B cell (primary cell): ENCODE data around the gene YIPF4. TPM values are rescaled to one million over a fixed set of nuclear protein-coding genes. Genes with fewer than 3 reads are reported as not detected.

Experiments
- ATAC-seq: fragments of 200-7000 bp; cut with Tn5 transposase; one replicate; pipeline ENCODE4 v1.10.0; 2021; ENCODE audit warnings: low read depth, mild to moderate bottlenecking, moderate number of reproducible peaks, moderate library complexity
- CTCF ChIA-PET: fragments of 350-600 bp; sonication (Branson Sonifier 250); formaldehyde crosslinking; loops from one replicate; lab custom pipeline; 2021; ENCODE audit warnings: antibody characterized with exemption, inconsistent platforms; lab: Charles Lee
- POLR2A ChIA-PET: fragments of 350-600 bp; sonication (Branson Sonifier 250); formaldehyde crosslinking; loops from one replicate; lab custom pipeline; 2021; ENCODE audit warnings: antibody characterized with exemption; lab: Charles Lee
- DNase-seq: peaks from one replicate; pipeline ENCODE4 v3.0.0; 2013
- H2AFZ ChIP-seq: 2 replicates; pipeline ENCODE4 v1.6.1; 2012; ENCODE audit warnings: mild to moderate bottlenecking, low read depth, low read length; ENCODE audit not compliant: insufficient read depth, poor library complexity, severe bottlenecking
- H3K27ac ChIP-seq, 2 donors: 1 replicate in 1 of 2; 2 replicates in 1 of 2; pipeline ENCODE4 v1.5.1; 2012 to 2013; ENCODE audit warnings: low read length in 2 of 2, mild to moderate bottlenecking in 2 of 2, moderate library complexity in 1 of 2
- H3K27me3 ChIP-seq, 4 experiments: fragments of 200-600 bp in 1 of 4; sonication (generic) in 1 of 4; replicated peaks in 1 of 4; 1 replicate in 2 of 4; 2 replicates in 2 of 4; pipeline versions ENCODE4 v1.6.1 to v1.7.0; 2013 to 2016; ENCODE audit warnings: low read length in 3 of 4, mild to moderate bottlenecking in 2 of 4, mixed read lengths in 1 of 4, moderate library complexity in 1 of 4; ENCODE audit not compliant: insufficient read depth in 4 of 4, control insufficient read depth in 3 of 4; ENCODE audit errors: control extremely low read depth in 1 of 4
- H3K36me3 ChIP-seq, 2 experiments: replicated peaks in 1 of 2; 1 replicate in 1 of 2; 2 replicates in 1 of 2; pipeline versions ENCODE4 v1.6.1 to v1.7.1; 2013; ENCODE audit warnings: low read length in 1 of 2; ENCODE audit not compliant: insufficient read depth in 2 of 2, control insufficient read depth in 1 of 2; ENCODE audit errors: control extremely low read depth in 1 of 2, extremely low read depth in 1 of 2
- H3K4me1 ChIP-seq, 2 donors: fragments of 200-600 bp in 1 of 2; sonication (generic) in 1 of 2; 1 replicate in 1 of 2; 2 replicates in 1 of 2; pipeline versions ENCODE4 v1.5.1 to v1.6.1; 2013 to 2017; ENCODE audit warnings: low read length in 2 of 2; ENCODE audit not compliant: control insufficient read depth in 2 of 2, insufficient read depth in 2 of 2
- H3K4me2 ChIP-seq: replicated peaks from 2 replicates; pipeline ENCODE3; 2012; ENCODE audit warnings: mild to moderate bottlenecking, low read depth, low read length; ENCODE audit not compliant: poor library complexity, severe bottlenecking
- H3K4me3 ChIP-seq, 5 experiments: fragments of 200-600 bp in 1 of 5; sonication (generic) in 1 of 5; 1 replicate in 3 of 5; 2 replicates in 2 of 5; pipeline versions ENCODE4 v1.5.1 to v1.7.0; 2011 to 2016; ENCODE audit warnings: low read length in 4 of 5, mild to moderate bottlenecking in 4 of 5, low read depth in 2 of 5, control low read depth in 1 of 5, moderate library complexity in 1 of 5; ENCODE audit not compliant: insufficient read depth in 1 of 5; ENCODE audit errors: control extremely low read depth in 1 of 5, extremely low read depth in 1 of 5
- H3K79me2 ChIP-seq: fragments of 200-600 bp; sonication (generic); one replicate; pipeline ENCODE4 v1.6.0; 2016; ENCODE audit warnings: low read length; ENCODE audit not compliant: control insufficient read depth, insufficient read depth
- H3K9ac ChIP-seq: fragments of 200-600 bp; sonication (generic); 2 replicates; pipeline ENCODE4 v1.6.1; 2017; ENCODE audit warnings: mild to moderate bottlenecking, low read length, moderate library complexity
- H3K9me3 ChIP-seq, 3 donors: one replicate each; pipeline versions ENCODE4 v1.6.1 to v1.7.1; 2013; ENCODE audit warnings: low read length in 2 of 3; ENCODE audit not compliant: control insufficient read depth in 2 of 3, insufficient read depth in 1 of 3; ENCODE audit errors: control extremely low read depth in 1 of 3
- H4K20me1 ChIP-seq: 2 replicates; pipeline ENCODE4 v1.6.0; 2012; ENCODE audit warnings: mild to moderate bottlenecking, low read length; ENCODE audit not compliant: insufficient read depth, control insufficient read depth, poor library complexity, severe bottlenecking
- H3K27ac Mint-ChIP-seq: one replicate; pipeline ENCODE4 v1.8.0; 2021; ENCODE audit warnings: mixed read lengths
- H3K27me3 Mint-ChIP-seq: one replicate; pipeline ENCODE4 v1.8.0; 2021; ENCODE audit warnings: mixed read lengths
- H3K4me1 Mint-ChIP-seq: one replicate; pipeline ENCODE4 v1.8.0; 2021; ENCODE audit warnings: mixed read lengths
- H3K4me3 Mint-ChIP-seq: one replicate; pipeline ENCODE4 v1.8.0; 2021; ENCODE audit warnings: mixed read lengths
- H3K9me3 Mint-ChIP-seq: one replicate; pipeline ENCODE4 v1.8.0; 2022; ENCODE audit warnings: mixed read lengths; ENCODE audit not compliant: insufficient read depth
- CTCF ChIP-seq: fragments of 200-600 bp; IDR thresholded peaks from one replicate; pipeline ENCODE4 v1.8.0; 2022; ENCODE audit warnings: antibody characterized with exemption, mild to moderate bottlenecking
- EZH2 ChIP-seq: IDR thresholded peaks from 2 replicates; pipeline ENCODE4 v1.6.1; 2012; ENCODE audit warnings: borderline replicate concordance, low read depth, mild to moderate bottlenecking, moderate library complexity, low read length; ENCODE audit not compliant: insufficient read depth, poor library complexity, severe bottlenecking
- WGBS: methylation state at CpG from one replicate; pipeline ENCODE4 v1.1.5; 2013; ENCODE audit warnings: missing lambda C conversion rate; ENCODE audit not compliant: insufficient coverage; 5-methylcytosine and 5-hydroxymethylcytosine counted together
- intact Hi-C: fragments of 100-400 bp; cut with micrococcal nuclease; formaldehyde crosslinking; loops from one replicate; pipeline ENCODE4 v1.10.0; 2022
- polyA plus RNA-seq: library from polyadenylated mRNA; depleted of rRNA; stranded (reverse); fragments of >200 nt; gene quantifications from 2 replicates; pipeline ENCODE4 v1.2.3, GENCODE V29; 2012
- total RNA-seq, 2 donors: library from RNA; stranded (reverse); fragments of 120-200 nt in 1 of 2; gene quantifications; 1 replicate in 1 of 2; 2 replicates in 1 of 2; pipeline versions ENCODE4 v1.2.3 to v1.2.4, GENCODE V29; 2013 to 2022

YIPF4 gene
- total and polyA plus RNA-seq, 2 donors (not counting 1 experiment from before 2014, with no cell fraction given), result 3.4 to 42.4 TPM

GRCh38 chr2:32355976-32356680 is 78.4 kb downstream of the YIPF4 start:
- Histone ChIP-seq H3K79me2 (peaks cover 39% of the 10 kb centered on the region), H3K4me1 (peaks cover 28 to 31% of the 10 kb centered on the region in 2 donors), H3K4me2 (peak overlapping the region; percentile 89), H3K4me3 (peak overlapping the region; percentile 63 to 98 (median 97)), H3K9ac (peak overlapping the region; percentile 85), H2AFZ (peak overlapping the region; percentile 93), H3K9me3 (no peaks in the 10 kb centered on the region), H3K36me3 (no peaks in the 10 kb centered on the region), H3K27me3 (no peaks in the 10 kb centered on the region), H3K27ac (peak overlapping the region; percentile 91 to 92), H4K20me1 (peaks cover 18% of the 10 kb centered on the region)
- CTCF ChIA-PET, result interaction anchor here (0.7 kb wide), 1 partner anchor 290 kb away, joined by 7 read pairs; no protein-coding TSS in a partner anchor
- peak overlapping the region; percentile 95 for H3K27ac Mint-ChIP-seq
- TF ChIP-seq CTCF, result no peak
- no peak for TF ChIP-seq EZH2
- H3K27me3 Mint-ChIP-seq, result no peaks in the 10 kb centered on the region
- intact Hi-C loops, result loop anchor here (1.0 to 5.0 kb wide), 3 partner anchors 190 to 1243 kb away; partner anchors contain the start of genes FAM98A and RASGRP3
- peak; percentile 19 for DNase-seq
- no peaks in the 10 kb centered on the region for H3K9me3 Mint-ChIP-seq
- H3K4me3 Mint-ChIP-seq, result peak overlapping the region; percentile 91
- 0% methylated on average over 6 of the region's 10 CpGs for WGBS
- no peak for ATAC-seq
- POLR2A ChIA-PET, result no interaction called here
- H3K4me1 Mint-ChIP-seq, result peaks cover 32% of the 10 kb centered on the region
